ENCODE data around the gene GLRX5. TPM values are rescaled to one million over a fixed set of nuclear protein-coding genes. Genes with fewer than 3 reads are reported as not detected.

Gene GLRX5
- total RNA-seq, 1 experiment from 2014 or later: 72.8 TPM

- no peak for TF ChIP-seq STAT6 (CRISPR knock-in tag; conservative IDR thresholded peaks at IDR 0.05; ENCODE audit: low read depth)
These were observed 36.1 kb upstream of the GLRX5 start (continued) for GRCh38 chr14:95498622-95499353.

GRCh38 chr14:95499354-95499750 lies 35.5 kb upstream of the GLRX5 start:
- no peak for DNase-seq (ENCODE audit: low spot score)
- Mint-ChIP-seq H3K27ac (no peak overlapping the region), H3K9me3 (no peaks in the 10 kb centered on the region), H3K4me3 (no peak overlapping the region), H3K4me1 (no peaks in the 10 kb centered on the region), H3K36me3 (no peaks in the 10 kb centered on the region), H3K27me3 (ENCODE audit: low read depth) (no peaks in the 10 kb centered on the region; the same call in 1 of the 2 replicates)
- POLR2A ChIA-PET: no interaction called here
- ATAC-seq: no peak
- TF ChIP-seq CDX4 (CRISPR knock-in tag; IDR thresholded peaks at IDR 0.05; ENCODE audit: borderline replicate concordance) (no peak), ATF6 (CRISPR knock-in tag; IDR thresholded peaks at IDR 0.05) (no peak), RORB (CRISPR knock-in tag; IDR thresholded peaks at IDR 0.05) (no peak)
- CTCF ChIA-PET: interaction anchor here (1.0 kb wide), 1 partner anchor 47 kb away, joined by 3 read pairs; no protein-coding TSS in a partner anchor

- Mint-ChIP-seq H3K4me1 (no peaks in the 10 kb centered on the region), H3K9me3 (no peaks in the 10 kb centered on the region), H3K36me3 (no peaks in the 10 kb centered on the region), H3K4me3 (no peak overlapping the region), H3K27me3 (ENCODE audit: low read depth) (no peaks in the 10 kb centered on the region; the same call in 1 of the 2 replicates), H3K27ac (no peak overlapping the region)
- DNase-seq (ENCODE audit: low spot score): no peak
- ChIA-PET POLR2A (no interaction called here), CTCF (interaction anchor here (0.6 to 1.4 kb wide), 3 partner anchors 48 to 58 kb away, joined by 3 to 6 read pairs (median 3); no protein-coding TSS in a partner anchor)
- TF ChIP-seq USF2 (CRISPR knock-in tag; IDR thresholded peaks at IDR 0.05) (no peak), CTCF (IDR thresholded peaks at IDR 0.05) (no peak), FOXP4 (CRISPR knock-in tag; IDR thresholded peaks at IDR 0.05) (no peak), ZNF423 (CRISPR knock-in tag; IDR thresholded peaks at IDR 0.05) (no peak), MYBL2 (CRISPR knock-in tag; IDR thresholded peaks at IDR 0.05) (no peak), ZNF138 (CRISPR knock-in tag; conservative IDR thresholded peaks at IDR 0.05) (no peak), CDX4 (CRISPR knock-in tag; IDR thresholded peaks at IDR 0.05; ENCODE audit: borderline replicate concordance) (no peak), ELF4 (CRISPR knock-in tag; IDR thresholded peaks at IDR 0.05; ENCODE audit: low read depth) (no peak), ZBTB21 (CRISPR knock-in tag; IDR thresholded peaks at IDR 0.05; ENCODE audit: borderline replicate concordance) (no peak), ESRRA (CRISPR knock-in tag; IDR thresholded peaks at IDR 0.05; ENCODE audit: borderline replicate concordance) (no peak), NFYB (CRISPR knock-in tag; conservative IDR thresholded peaks at IDR 0.05; ENCODE audit: low read depth) (no peak), NR2C2 (CRISPR knock-in tag; IDR thresholded peaks at IDR 0.05) (no peak)
- ATAC-seq: no peak
These were observed 34.6 kb upstream of the GLRX5 start for GRCh38 chr14:95500201-95500681.

All from WTC11 (cell line).